Panc1 (cell line): ENCODE measurements around the gene GRN.

Source experiments
- CTCF ChIP-seq: fragments of 450-650 bp; IDR thresholded peaks from 2 replicates; pipeline ENCODE4 v1.5.1; 2017; ENCODE audit warnings: mild to moderate bottlenecking
- POLR2AphosphoS5 ChIP-seq: IDR thresholded peaks from 2 replicates; pipeline ENCODE4 v1.6.1; 2012; ENCODE audit warnings: mild to moderate bottlenecking, low read depth, low read length, moderate library complexity
- SIN3A ChIP-seq: IDR thresholded peaks from 2 replicates; pipeline ENCODE4 v1.6.1; 2012; ENCODE audit warnings: low read depth, mild to moderate bottlenecking, low read length, moderate library complexity, borderline replicate concordance; ENCODE audit not compliant: insufficient read depth
- TCF7L2 ChIP-seq: IDR thresholded peaks from 2 replicates; pipeline ENCODE4 v1.6.1; 2011; ENCODE audit warnings: mild to moderate bottlenecking, low read depth, low read length, inconsistent platforms

- TF ChIP-seq POLR2AphosphoS5 (no peak), CTCF (no peak), TCF7L2 (no peak), SIN3A (no peak)
Measured at GRCh38 chr17:44389723-44390202, 44.7 kb downstream of the GRN start.
